ENCODE results near the gene MYLK4.

The MYLK4 gene

GRCh38 chr6:2669067-2669700, 81.5 kb downstream of the MYLK4 start:
- Histone ChIP-seq H2AFZ (no peak overlapping the region), H3K9ac (no peak overlapping the region), H3K79me2 (no peaks in the 10 kb centered on the region), H3K36me3 (ENCODE audit: control insufficient read depth, insufficient read depth, low read length) (no peaks in the 10 kb centered on the region), H3K4me1 (no peaks in the 10 kb centered on the region), H3K27ac (no peak overlapping the region), H3K4me3 (ENCODE audit: low read depth, low read length) (no peak overlapping the region), H3K27me3 (ENCODE audit: control insufficient read depth, insufficient read depth, low read length) (no peaks in the 10 kb centered on the region), H3K9me3 (ENCODE audit: control insufficient read depth, low read length) (no peaks in the 10 kb centered on the region), H3K4me2 (ENCODE audit: low read length) (no peak overlapping the region)
- TF ChIP-seq CTCF (IDR thresholded peaks at IDR 0.05) = no peak

- H3K27me3 ChIP-seq (ENCODE audit: control insufficient read depth, insufficient read depth, low read length) = no peaks in the 10 kb centered on the region
- no peak for TF ChIP-seq CTCF (IDR thresholded peaks at IDR 0.05)
- no peaks in the 10 kb centered on the region for H3K36me3 ChIP-seq (ENCODE audit: control insufficient read depth, insufficient read depth, low read length)
Measured at GRCh38 chr6:2667617-2668016, 83.1 kb downstream of the MYLK4 start.

GRCh38 chr6:2666906-2667575, 83.7 kb downstream of the MYLK4 start:
- no peaks in the 10 kb centered on the region for H3K36me3 ChIP-seq (ENCODE audit: control insufficient read depth, insufficient read depth, low read length)
- H3K27me3 ChIP-seq (ENCODE audit: control insufficient read depth, insufficient read depth, low read length) = no peaks in the 10 kb centered on the region
- no peak overlapping the region for H3K4me2 ChIP-seq (ENCODE audit: low read length)
- no peaks in the 10 kb centered on the region for H3K4me1 ChIP-seq
- no peaks in the 10 kb centered on the region for H3K79me2 ChIP-seq
- H3K27ac ChIP-seq = no peak overlapping the region
- no peak overlapping the region for H3K9ac ChIP-seq
- no peak overlapping the region for H2AFZ ChIP-seq
- no peak overlapping the region for H3K4me3 ChIP-seq (ENCODE audit: low read depth, low read length)
- no peak for TF ChIP-seq CTCF (IDR thresholded peaks at IDR 0.05)
- H3K9me3 ChIP-seq (ENCODE audit: control insufficient read depth, low read length) = no peaks in the 10 kb centered on the region

More at GRCh38 chr6:2667617-2668016, 83.1 kb downstream of the MYLK4 start:
- H3K4me1 ChIP-seq = no peaks in the 10 kb centered on the region
- no peak overlapping the region for H3K27ac ChIP-seq
- no peak overlapping the region for H3K4me2 ChIP-seq (ENCODE audit: low read length)
- H2AFZ ChIP-seq = no peak overlapping the region
- H3K4me3 ChIP-seq (ENCODE audit: low read depth, low read length) = no peak overlapping the region
- H3K79me2 ChIP-seq = no peaks in the 10 kb centered on the region
- no peaks in the 10 kb centered on the region for H3K9me3 ChIP-seq (ENCODE audit: control insufficient read depth, low read length)
- H3K9ac ChIP-seq = no peak overlapping the region

- H2AFZ ChIP-seq = no peak overlapping the region
- H3K27me3 ChIP-seq (ENCODE audit: control insufficient read depth, insufficient read depth, low read length) = no peaks in the 10 kb centered on the region
- H3K4me3 ChIP-seq (ENCODE audit: low read depth, low read length) = no peak overlapping the region
- no peak overlapping the region for H3K27ac ChIP-seq
- H3K4me2 ChIP-seq (ENCODE audit: low read length) = no peak overlapping the region
- no peaks in the 10 kb centered on the region for H3K79me2 ChIP-seq
- no peak overlapping the region for H3K9ac ChIP-seq
- no peaks in the 10 kb centered on the region for H3K36me3 ChIP-seq (ENCODE audit: control insufficient read depth, insufficient read depth, low read length)
- no peak for TF ChIP-seq CTCF (IDR thresholded peaks at IDR 0.05)
- H3K9me3 ChIP-seq (ENCODE audit: control insufficient read depth, low read length) = no peaks in the 10 kb centered on the region
- H3K4me1 ChIP-seq = no peaks in the 10 kb centered on the region
Measured at GRCh38 chr6:2665146-2666070, 85.3 kb downstream of the MYLK4 start.
